OCI-LY3 (cell line): ENCODE results near the gene CXCL14.

ENCODE experiments used
- EZH2phosphoT487 ChIP-seq: fragments of 200-600 bp; shearing (Covaris generic); IDR thresholded peaks from 2 replicates; pipeline ENCODE4 v1.6.1; 2018; ENCODE audit warnings: antibody characterized with exemption, mixed run types, low read depth
- TF ChIP-seq, protein P1 (sequence below): fragments of 200-600, 300-600 bp; sonication (generic); IDR thresholded peaks from 2 replicates; pipeline ENCODE4 v1.5.1; 2014; ENCODE audit warnings: antibody characterized with exemption, low read length, low read depth

GRCh38 chr5:135601466-135601865 is 22.7 kb upstream of the CXCL14 start:
- TF ChIP-seq, protein P1, sequence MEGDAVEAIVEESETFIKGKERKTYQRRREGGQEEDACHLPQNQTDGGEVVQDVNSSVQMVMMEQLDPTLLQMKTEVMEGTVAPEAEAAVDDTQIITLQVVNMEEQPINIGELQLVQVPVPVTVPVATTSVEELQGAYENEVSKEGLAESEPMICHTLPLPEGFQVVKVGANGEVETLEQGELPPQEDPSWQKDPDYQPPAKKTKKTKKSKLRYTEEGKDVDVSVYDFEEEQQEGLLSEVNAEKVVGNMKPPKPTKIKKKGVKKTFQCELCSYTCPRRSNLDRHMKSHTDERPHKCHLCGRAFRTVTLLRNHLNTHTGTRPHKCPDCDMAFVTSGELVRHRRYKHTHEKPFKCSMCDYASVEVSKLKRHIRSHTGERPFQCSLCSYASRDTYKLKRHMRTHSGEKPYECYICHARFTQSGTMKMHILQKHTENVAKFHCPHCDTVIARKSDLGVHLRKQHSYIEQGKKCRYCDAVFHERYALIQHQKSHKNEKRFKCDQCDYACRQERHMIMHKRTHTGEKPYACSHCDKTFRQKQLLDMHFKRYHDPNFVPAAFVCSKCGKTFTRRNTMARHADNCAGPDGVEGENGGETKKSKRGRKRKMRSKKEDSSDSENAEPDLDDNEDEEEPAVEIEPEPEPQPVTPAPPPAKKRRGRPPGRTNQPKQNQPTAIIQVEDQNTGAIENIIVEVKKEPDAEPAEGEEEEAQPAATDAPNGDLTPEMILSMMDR: no peak
- no peak for TF ChIP-seq EZH2phosphoT487
